CD14-positive monocyte (primary cell): ENCODE data around the gene CXCR2. TPM values are rescaled to one million over a fixed set of nuclear protein-coding genes. Genes with fewer than 3 reads are reported as not detected.
"Not testable (repeated sequence)": the region's sequence is repeated elsewhere in the genome, so short reads cannot be mapped to it uniquely, and the experiment has no call there.

Source experiments
- DNase-seq, 3 donors: peaks; one replicate each; pipeline ENCODE4 v3.0.0-alpha.2; 2011 to 2022
- H2AFZ ChIP-seq: 2 replicates; pipeline ENCODE4 v1.6.0; 2012; ENCODE audit warnings: mild to moderate bottlenecking, low read depth, low read length, inconsistent platforms; ENCODE audit not compliant: insufficient read depth, poor library complexity, severe bottlenecking
- H3K27ac ChIP-seq, 2 donors: 1 replicate in 1 of 2; 2 replicates in 1 of 2; pipeline ENCODE4 v1.5.1; 2012 to 2013; ENCODE audit warnings: low read length in 2 of 2, control low read depth in 1 of 2, inconsistent platforms in 1 of 2, low read depth in 1 of 2, mild to moderate bottlenecking in 1 of 2
- H3K27me3 ChIP-seq, 2 donors: one replicate each; pipeline versions ENCODE4 v1.6.0 to v1.6.1; 2011 to 2013; ENCODE audit warnings: low read length in 2 of 2; ENCODE audit not compliant: control insufficient read depth in 2 of 2, insufficient read depth in 2 of 2
- H3K36me3 ChIP-seq, 2 donors: replicated peaks in 1 of 2; 1 replicate in 1 of 2; 2 replicates in 1 of 2; pipeline versions ENCODE4 v1.5.1 to v1.6.1; 2012 to 2013; ENCODE audit warnings: low read length in 2 of 2, control low read depth in 1 of 2, inconsistent platforms in 1 of 2, mild to moderate bottlenecking in 1 of 2; ENCODE audit not compliant: insufficient read depth in 2 of 2, control insufficient read depth in 1 of 2
- H3K4me1 ChIP-seq, 2 donors: 1 replicate in 1 of 2; 2 replicates in 1 of 2; pipeline versions ENCODE4 v1.5.1 to v1.6.1; 2012 to 2013; ENCODE audit warnings: low read length in 2 of 2, control low read depth in 1 of 2, inconsistent platforms in 1 of 2, mild to moderate bottlenecking in 1 of 2, moderate library complexity in 1 of 2; ENCODE audit not compliant: insufficient read depth in 2 of 2, control insufficient read depth in 1 of 2
- H3K4me2 ChIP-seq: replicated peaks from 2 replicates; pipeline ENCODE3; 2012; ENCODE audit warnings: low read length, moderate library complexity, mild to moderate bottlenecking; ENCODE audit not compliant: poor library complexity, severe bottlenecking; ENCODE audit errors: extremely low read depth
- H3K4me3 ChIP-seq, 3 experiments: fragments of 200-600 bp in 1 of 3; sonication (generic) in 1 of 3; replicated peaks in 1 of 3; 1 replicate in 2 of 3; 2 replicates in 1 of 3; pipeline ENCODE4 v1.5.1; 2011 to 2013; ENCODE audit warnings: low read length in 3 of 3, mild to moderate bottlenecking in 3 of 3, control low read depth in 2 of 3, low read depth in 2 of 3, inconsistent platforms in 1 of 3, moderate library complexity in 1 of 3
- H3K79me2 ChIP-seq: 2 replicates; pipeline ENCODE4 v1.6.0; 2012; ENCODE audit warnings: mild to moderate bottlenecking, control low read depth, inconsistent platforms, low read length, moderate library complexity; ENCODE audit not compliant: insufficient read depth
- H3K9ac ChIP-seq: 2 replicates; pipeline ENCODE4 v1.6.0; 2017; ENCODE audit warnings: low read length, mild to moderate bottlenecking; ENCODE audit not compliant: insufficient read depth, poor library complexity, severe bottlenecking
- H3K9me3 ChIP-seq, 2 donors: replicated peaks in 1 of 2; 1 replicate in 1 of 2; 2 replicates in 1 of 2; pipeline versions ENCODE4 v1.5.1 to v1.6.1; 2012 to 2013; ENCODE audit warnings: low read length in 2 of 2, control low read depth in 1 of 2; ENCODE audit not compliant: control insufficient read depth in 1 of 2, insufficient read depth in 1 of 2
- H4K20me1 ChIP-seq: 2 replicates; pipeline ENCODE4 v1.6.0; 2012; ENCODE audit warnings: mild to moderate bottlenecking, low read length, control low read depth, moderate library complexity; ENCODE audit not compliant: insufficient read depth
- H3K27ac Mint-ChIP-seq, 7 donors: one replicate each; pipeline ENCODE4 v1.8.0; 2020; ENCODE audit warnings: mild to moderate bottlenecking in 7 of 7, mixed read lengths in 7 of 7, moderate library complexity in 6 of 7, inconsistent platforms in 2 of 7
- H3K27me3 Mint-ChIP-seq, 3 donors: one replicate each; pipeline ENCODE4 v1.8.0; 2021 to 2022; ENCODE audit warnings: low read depth in 3 of 3, mild to moderate bottlenecking in 3 of 3, mixed read lengths in 3 of 3, moderate library complexity in 3 of 3, inconsistent platforms in 1 of 3
- H3K36me3 Mint-ChIP-seq, 2 donors: one replicate each; pipeline ENCODE4 v1.8.0; 2020; ENCODE audit warnings: mixed read lengths in 2 of 2, inconsistent platforms in 1 of 2, mild to moderate bottlenecking in 1 of 2
- H3K4me1 Mint-ChIP-seq: one replicate; pipeline ENCODE4 v1.8.0; 2020; ENCODE audit warnings: mild to moderate bottlenecking, mixed read lengths
- H3K4me3 Mint-ChIP-seq, 2 donors: one replicate each; pipeline ENCODE4 v1.8.0; 2020; ENCODE audit warnings: mild to moderate bottlenecking in 2 of 2, mixed read lengths in 2 of 2, moderate library complexity in 1 of 2
- H3K9me3 Mint-ChIP-seq, 7 donors: one replicate each; pipeline ENCODE4 v1.8.0; 2020 to 2022; ENCODE audit warnings: mixed read lengths in 7 of 7, mild to moderate bottlenecking in 6 of 7, moderate library complexity in 6 of 7, inconsistent platforms in 2 of 7
- WGBS: methylation state at CpG from one replicate; pipeline ENCODE4 v1.1.5; 2013; ENCODE audit warnings: missing lambda C conversion rate; ENCODE audit not compliant: insufficient coverage; 5-methylcytosine and 5-hydroxymethylcytosine counted together
- intact Hi-C, 2 donors: fragments of 100-400 bp; cut with micrococcal nuclease; formaldehyde crosslinking; loops; one replicate each; pipeline versions ENCODE4 v1.15.0 to v1.15.1; 2023
- polyA plus RNA-seq, 3 donors: library from polyadenylated mRNA; depleted of rRNA in 1 of 3; unstranded in 2 of 3; stranded (reverse) in 1 of 3; fragments of 300-500 nt in 2 of 3; fragments of >200 nt in 1 of 3; fragmentation: Illumina TruSeq in 2 of 3; gene quantifications; 1 replicate in 2 of 3; 2 replicates in 1 of 3; pipeline ENCODE4 v1.2.3, GENCODE V29; 2012 to 2021
- TF ChIP-seq, protein P1 (sequence below): fragments of 200-600 bp; IDR thresholded peaks from one replicate; pipeline ENCODE4 v1.8.0; 2022; ENCODE audit warnings: antibody characterized with exemption, mild to moderate bottlenecking

CXCR2 gene
- polyA plus RNA-seq, 3 donors = 7.8 to 33.5 (median 14.0) TPM

- intact Hi-C loops = no loop called here
These were observed 43.0 kb downstream of the CXCR2 start for GRCh38 chr2:218168635-218169462.

GRCh38 chr2:218169757-218170546 is 44.1 kb downstream of the CXCR2 start:
- H3K4me1 ChIP-seq = peaks cover 32 to 44% of the 10 kb centered on the region in 2 donors
- no peak for DNase-seq
- no peaks in the 10 kb centered on the region for H3K36me3 ChIP-seq
- no peak overlapping the region for H3K4me3 ChIP-seq
- peaks cover 0 to 2% of the 10 kb centered on the region in 2 donors for H3K36me3 Mint-ChIP-seq
- H4K20me1 ChIP-seq = no peaks in the 10 kb centered on the region
- H3K27me3 ChIP-seq = no peaks in the 10 kb centered on the region
- no peak overlapping the region for H3K9ac ChIP-seq
- TF ChIP-seq, protein P1, sequence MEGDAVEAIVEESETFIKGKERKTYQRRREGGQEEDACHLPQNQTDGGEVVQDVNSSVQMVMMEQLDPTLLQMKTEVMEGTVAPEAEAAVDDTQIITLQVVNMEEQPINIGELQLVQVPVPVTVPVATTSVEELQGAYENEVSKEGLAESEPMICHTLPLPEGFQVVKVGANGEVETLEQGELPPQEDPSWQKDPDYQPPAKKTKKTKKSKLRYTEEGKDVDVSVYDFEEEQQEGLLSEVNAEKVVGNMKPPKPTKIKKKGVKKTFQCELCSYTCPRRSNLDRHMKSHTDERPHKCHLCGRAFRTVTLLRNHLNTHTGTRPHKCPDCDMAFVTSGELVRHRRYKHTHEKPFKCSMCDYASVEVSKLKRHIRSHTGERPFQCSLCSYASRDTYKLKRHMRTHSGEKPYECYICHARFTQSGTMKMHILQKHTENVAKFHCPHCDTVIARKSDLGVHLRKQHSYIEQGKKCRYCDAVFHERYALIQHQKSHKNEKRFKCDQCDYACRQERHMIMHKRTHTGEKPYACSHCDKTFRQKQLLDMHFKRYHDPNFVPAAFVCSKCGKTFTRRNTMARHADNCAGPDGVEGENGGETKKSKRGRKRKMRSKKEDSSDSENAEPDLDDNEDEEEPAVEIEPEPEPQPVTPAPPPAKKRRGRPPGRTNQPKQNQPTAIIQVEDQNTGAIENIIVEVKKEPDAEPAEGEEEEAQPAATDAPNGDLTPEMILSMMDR = no peak
- no peak overlapping the region for H2AFZ ChIP-seq
- H3K27me3 Mint-ChIP-seq = peaks cover 1 to 5% (median 2%) of the 10 kb centered on the region in 3 donors
- no peak overlapping the region for H3K4me2 ChIP-seq
- H3K27ac ChIP-seq = no peak overlapping the region
- peaks cover 49% of the 10 kb centered on the region for H3K4me1 Mint-ChIP-seq
- H3K9me3 ChIP-seq = no peaks in the 10 kb centered on the region
- 71% methylated on average over 1 of the region's 5 CpGs for WGBS
- intact Hi-C loops = no loop called here
- H3K27ac Mint-ChIP-seq = peak overlapping the region in 1 of 7 donors; percentile 56
- no peak overlapping the region for H3K4me3 Mint-ChIP-seq
- H3K9me3 Mint-ChIP-seq = no peaks in the 10 kb centered on the region
- peaks cover 3% of the 10 kb centered on the region for H3K79me2 ChIP-seq

More at GRCh38 chr2:218168635-218169462, 43.0 kb downstream of the CXCR2 start:
- Histone ChIP-seq H3K4me1 (peaks cover 32 to 44% of the 10 kb centered on the region in 2 donors), H3K4me3 (no peak overlapping the region), H3K27ac (no peak overlapping the region), H2AFZ (no peak overlapping the region), H3K36me3 (no peaks in the 10 kb centered on the region), H3K9me3 (no peaks in the 10 kb centered on the region), H3K27me3 (no peaks in the 10 kb centered on the region), H3K79me2 (peaks cover 3% of the 10 kb centered on the region), H4K20me1 (no peaks in the 10 kb centered on the region), H3K4me2 (no peak overlapping the region), H3K9ac (no peak overlapping the region)
- DNase-seq = peak in 2 of 3 donors; percentile 32 to 56
- TF ChIP-seq, protein P1 = peak; percentile 73
- WGBS = 91% methylated on average over 1 of the region's 9 CpGs
- Mint-ChIP-seq H3K27ac (no peak overlapping the region), H3K4me3 (no peak overlapping the region), H3K36me3 (peaks cover 10 to 13% of the 10 kb centered on the region in 2 donors), H3K9me3 (peaks cover 0 to 2% (median 0%) of the 10 kb centered on the region in 7 donors), H3K4me1 (peaks cover 52% of the 10 kb centered on the region), H3K27me3 (peaks cover 1 to 9% (median 2%) of the 10 kb centered on the region in 3 donors)

DNA sequence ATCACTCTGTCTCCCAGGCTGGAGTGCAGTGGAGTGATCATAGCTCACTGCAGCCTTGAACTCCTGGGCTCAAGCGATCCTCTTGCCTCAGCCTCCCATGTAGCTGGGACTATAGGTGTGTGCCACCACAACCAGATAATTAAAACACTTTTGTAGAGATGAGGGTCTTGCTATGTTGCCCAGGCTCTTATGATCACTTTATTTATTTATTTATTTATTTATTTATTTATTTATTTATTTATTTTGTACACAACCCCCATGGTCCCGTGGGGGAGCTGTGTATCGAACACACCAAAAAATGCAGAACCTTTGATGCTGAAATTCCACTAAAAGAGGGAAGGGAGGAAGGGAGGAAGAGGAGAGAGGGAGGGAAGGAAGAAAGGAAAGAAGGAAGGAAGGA is 45.9 kb downstream of the CXCR2 start:
- H3K27me3 ChIP-seq, H3K36me3 Mint-ChIP-seq, H3K27ac Mint-ChIP-seq, H3K36me3 ChIP-seq, H3K4me2 ChIP-seq, H3K4me3 ChIP-seq, intact Hi-C loops, H3K4me3 Mint-ChIP-seq, H3K9me3 Mint-ChIP-seq, H3K9me3 ChIP-seq, H3K9ac ChIP-seq, H3K27me3 Mint-ChIP-seq, DNase-seq, H2AFZ ChIP-seq, H3K79me2 ChIP-seq, H3K27ac ChIP-seq, H4K20me1 ChIP-seq: not testable (repeated sequence)
- peaks cover 15 to 27% of the 10 kb centered on the region in 2 donors for H3K4me1 ChIP-seq
- WGBS = 100% methylated on average over 1 of the region's 3 CpGs
- H3K4me1 Mint-ChIP-seq = peaks cover 31% of the 10 kb centered on the region
